CD1c-positive myeloid dendritic cell (primary cell): ENCODE results near the gene HPGDS.
"Not testable (repeated sequence)": the region's sequence is repeated elsewhere in the genome, so short reads cannot be mapped to it uniquely, and the experiment has no call there.

Experiments used
- DNase-seq: peaks from one replicate; pipeline ENCODE4 v3.0.0-alpha.2; 2016; ENCODE audit errors: extremely low spot score

Gene HPGDS

DNA sequence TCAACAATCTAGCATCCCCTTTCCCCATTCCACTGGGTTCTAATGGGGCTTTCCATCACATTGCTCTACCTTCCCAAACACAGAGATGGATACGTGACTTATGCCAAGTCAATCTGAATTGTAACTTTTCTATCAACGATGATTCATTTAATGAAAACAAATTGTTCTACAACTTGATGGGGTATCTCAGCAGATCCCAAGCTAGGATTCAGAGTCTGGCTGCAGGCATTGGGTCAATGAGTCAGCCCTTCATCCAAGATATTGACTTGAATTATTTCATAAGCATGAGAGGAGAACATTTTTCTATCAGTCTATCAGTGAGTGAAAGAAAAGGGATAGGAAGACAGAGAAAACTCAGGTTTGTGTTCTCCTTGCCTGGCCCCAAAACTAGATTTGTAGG is 15.0 kb upstream of the HPGDS start:
- no peak for DNase-seq

DNA sequence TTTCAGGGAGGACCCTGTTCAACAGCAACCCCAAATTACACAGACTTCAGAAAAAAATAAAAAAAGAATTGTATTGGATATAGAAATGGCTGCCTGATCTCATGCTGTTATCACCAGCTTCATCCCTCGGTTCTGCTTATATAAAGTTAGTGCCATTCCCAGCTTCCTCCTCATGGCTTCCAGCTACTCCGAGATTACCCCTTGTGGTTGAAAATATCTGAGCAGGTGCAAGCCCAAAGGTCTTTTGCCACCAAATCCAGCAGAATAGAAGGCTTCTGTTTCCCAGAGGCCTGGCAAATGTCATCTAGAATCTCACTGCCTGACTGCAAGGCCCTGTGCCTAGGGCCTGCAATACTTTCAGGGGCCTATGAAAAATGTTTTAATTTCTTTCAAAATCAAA is 13.8 kb upstream of the HPGDS start:
- DNase-seq = no peak

DNA sequence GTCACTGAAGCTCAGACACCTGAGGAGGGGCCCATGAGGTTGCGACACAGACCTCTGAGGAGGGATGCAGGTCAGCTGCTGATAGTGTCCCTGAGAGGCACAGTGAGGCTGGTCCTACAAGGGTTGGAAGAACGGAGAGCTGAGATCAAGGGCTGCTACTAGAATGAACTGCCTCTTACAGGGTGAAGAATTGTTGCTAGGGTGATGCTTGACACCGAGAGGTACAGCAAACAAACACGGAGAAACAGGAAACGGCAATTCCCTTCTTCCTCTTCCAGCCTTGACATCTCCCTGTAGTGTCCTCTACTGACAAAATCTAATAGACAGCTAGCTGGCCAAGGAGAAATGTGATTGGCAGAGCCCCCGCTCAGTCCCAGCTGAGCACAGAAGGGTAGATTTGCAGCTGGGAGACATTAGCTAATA is 11.8 kb upstream of the HPGDS start:
- peak; percentile 34 for DNase-seq

DNA sequence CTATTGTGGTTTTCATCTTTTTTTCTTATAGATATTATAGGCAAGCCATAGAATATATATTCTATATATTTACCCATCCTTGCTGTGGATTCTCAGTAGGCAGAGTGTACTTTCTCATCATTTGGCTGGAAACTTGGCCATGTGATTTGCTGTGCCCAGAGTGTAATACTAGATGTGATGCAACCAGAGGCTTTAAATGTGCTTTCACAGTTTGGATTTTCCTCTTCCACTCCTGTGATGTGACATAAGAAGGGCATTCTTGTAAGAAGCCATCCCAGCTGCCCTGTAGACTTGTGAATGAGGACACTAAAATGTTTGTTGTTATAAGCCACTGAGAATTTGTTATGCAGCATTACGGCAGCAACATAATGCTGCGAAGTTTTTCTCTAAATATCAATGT is 10.4 kb upstream of the HPGDS start:
- DNase-seq = no peak

DNA sequence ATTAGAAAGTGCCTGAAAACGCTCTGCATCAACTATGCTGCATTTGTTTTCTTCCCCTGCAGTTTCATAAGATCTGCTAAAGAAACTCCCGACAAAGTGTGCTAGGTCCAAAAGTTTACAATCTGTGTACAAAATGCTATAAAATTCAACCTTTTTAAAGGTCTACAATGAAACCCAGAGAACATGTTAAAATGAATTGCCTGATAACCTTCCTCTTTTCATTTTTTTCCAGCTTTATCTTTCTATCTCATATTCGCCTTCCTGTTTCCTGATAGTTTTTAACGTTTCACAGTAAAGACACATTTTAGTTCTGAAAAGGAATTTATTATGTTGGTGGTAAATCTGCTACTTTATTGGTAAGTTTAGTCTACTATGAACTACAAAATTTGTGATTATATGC is 9.5 kb upstream of the HPGDS start:
- no peak for DNase-seq

DNA sequence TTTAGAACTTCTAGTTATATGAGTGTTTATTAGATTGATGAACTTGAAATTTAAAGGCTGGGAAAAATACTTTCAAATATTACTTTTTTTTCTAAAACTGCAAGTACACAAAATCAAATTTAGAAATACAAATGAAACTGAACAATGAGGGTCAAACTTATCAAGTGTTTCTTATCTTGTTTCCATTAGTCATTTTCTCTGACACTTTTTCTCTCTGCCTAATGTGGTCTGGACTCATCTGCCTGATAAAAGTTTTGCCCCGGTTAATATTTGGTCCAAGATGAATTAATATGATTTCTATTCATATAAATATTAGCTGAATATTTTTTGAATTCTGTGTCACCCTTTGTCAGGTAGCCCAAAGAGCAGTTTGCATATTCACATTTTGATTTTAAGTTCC is 8.7 kb upstream of the HPGDS start:
- DNase-seq = no peak

DNA sequence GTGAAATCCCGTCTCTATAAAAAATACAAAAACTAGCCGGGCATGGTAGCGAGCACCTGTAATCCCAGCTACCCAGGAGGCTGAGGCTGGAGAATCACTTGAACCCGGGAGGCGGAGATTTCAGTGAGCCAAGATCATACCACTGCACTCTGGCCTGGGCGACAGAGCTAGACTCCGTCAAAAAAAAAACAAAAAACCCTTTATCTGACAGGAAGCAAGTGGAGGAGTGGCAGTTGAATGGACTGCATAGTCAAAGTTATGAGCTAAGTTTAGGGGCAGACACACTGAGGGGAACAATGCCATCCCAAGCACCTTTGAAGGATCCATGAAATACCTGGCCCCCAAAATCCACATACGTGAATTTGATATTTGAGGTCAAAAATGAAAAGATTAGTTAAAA is 7.5 kb upstream of the HPGDS start:
- DNase-seq = no peak

DNA sequence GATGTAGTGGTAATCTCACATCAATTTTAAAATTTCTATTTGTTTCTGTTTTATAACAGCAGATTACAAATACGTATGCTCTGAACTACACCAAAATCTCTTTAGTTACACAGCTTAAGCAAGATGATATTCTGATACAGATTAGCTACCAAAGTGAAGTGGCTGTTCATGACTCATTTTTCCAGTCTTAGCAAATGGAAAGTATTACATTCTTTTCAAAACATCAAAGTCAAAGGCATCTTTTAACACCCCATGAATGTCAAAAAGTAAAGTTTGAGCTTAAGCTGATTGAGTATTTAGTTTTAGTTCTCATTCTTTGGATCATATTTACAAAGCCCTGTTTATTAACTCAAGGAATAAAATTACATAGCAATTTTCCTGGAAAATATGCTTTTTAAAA is 6.6 kb upstream of the HPGDS start:
- DNase-seq = no peak

DNA sequence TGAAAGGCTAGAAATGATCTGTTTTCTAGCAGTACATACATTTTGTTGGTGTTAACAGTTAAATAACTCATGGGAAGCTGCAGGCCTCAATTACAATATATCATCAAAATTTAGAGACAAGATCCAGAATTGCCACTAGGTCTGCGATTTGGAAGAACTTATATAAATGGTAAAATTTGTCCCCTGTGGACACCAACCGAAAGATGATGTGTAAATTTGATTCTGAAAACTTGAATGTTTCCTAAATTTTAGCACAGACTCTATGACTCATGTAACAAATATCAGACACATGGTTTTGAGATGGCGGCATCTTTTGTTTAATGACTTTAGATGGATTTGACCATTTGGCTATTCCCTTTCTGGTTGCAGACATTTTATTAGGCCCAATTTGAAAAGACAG is 6.0 kb upstream of the HPGDS start:
- no peak for DNase-seq

DNA sequence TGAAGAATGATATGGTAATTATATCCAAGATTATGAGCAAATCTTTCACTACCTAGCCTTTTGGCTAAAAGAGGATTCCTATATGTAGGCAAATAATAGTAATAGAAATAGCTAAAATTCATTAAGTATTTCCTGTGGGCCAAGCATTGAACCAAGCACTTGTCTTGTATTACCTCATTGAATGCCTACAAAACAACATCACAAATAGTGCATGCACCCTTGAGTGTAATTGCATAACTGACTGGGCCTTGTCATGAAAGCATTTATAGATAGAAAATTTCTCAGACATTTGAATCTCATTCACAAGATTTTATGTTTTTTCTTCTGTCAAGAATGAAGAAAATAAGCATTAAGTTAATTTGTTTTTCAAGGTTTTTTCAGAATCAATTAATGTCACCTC is 3.9 kb upstream of the HPGDS start:
- DNase-seq = no peak

DNA sequence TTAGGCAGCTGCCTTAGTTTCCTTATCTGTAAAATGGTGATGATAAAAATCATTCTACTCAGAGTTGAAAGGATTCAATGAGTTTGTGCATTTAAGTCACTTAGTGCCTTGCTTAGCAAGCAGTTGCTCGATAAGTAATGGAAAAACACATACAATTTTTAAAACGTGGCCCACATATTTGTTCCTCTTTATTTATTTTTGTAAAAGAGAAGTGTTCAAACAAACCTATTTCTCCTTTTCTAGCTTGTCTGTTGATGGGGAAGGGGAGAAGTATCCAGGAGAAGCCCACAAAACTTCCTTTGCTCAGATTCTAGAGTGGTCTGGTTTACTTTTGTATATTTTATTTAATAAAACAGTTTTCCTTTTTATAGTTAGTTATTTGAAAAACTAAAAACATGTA is 3.3 kb upstream of the HPGDS start:
- DNase-seq = peak; percentile 73

DNA sequence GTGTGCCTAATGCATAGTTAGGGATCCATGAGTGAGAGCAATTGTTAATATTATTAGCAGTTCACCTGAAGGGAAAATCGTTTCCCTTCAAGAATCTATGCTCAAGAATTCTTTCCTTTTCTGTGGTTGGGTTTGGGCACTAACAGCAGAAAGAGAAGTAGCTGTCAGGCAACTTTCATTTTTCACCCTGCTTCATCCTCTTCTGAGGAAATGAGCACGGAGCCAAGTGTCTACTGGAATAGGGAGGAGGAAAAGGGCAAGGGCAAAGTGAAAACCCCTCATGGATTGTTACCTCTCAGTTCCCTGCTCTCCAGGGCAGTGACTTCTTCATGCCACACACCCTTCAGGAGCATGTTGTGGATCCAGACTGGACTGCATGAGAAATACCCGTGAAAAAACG is 2.6 kb upstream of the HPGDS start:
- DNase-seq = peak; percentile 72

DNA sequence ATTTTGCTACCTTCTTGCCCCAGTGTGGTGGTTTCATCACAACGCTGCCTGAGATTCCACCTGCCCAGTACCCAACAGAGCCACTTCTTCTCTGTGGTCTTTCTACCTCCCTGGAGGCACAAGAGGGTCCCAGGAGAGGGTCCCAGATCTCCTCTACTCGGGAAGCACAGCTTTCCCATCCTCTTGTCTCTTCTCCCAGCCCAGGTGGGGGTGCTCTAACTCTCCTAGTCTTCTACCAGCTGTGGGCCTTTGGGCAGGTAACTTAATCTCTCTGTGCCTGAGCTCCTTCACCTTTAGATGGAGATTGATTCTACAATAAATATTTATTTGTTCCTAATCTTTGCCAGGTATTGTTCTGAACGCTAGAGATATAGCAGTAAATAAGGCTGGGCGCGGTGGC is 1.8 kb upstream of the HPGDS start:
- DNase-seq = no peak

DNA sequence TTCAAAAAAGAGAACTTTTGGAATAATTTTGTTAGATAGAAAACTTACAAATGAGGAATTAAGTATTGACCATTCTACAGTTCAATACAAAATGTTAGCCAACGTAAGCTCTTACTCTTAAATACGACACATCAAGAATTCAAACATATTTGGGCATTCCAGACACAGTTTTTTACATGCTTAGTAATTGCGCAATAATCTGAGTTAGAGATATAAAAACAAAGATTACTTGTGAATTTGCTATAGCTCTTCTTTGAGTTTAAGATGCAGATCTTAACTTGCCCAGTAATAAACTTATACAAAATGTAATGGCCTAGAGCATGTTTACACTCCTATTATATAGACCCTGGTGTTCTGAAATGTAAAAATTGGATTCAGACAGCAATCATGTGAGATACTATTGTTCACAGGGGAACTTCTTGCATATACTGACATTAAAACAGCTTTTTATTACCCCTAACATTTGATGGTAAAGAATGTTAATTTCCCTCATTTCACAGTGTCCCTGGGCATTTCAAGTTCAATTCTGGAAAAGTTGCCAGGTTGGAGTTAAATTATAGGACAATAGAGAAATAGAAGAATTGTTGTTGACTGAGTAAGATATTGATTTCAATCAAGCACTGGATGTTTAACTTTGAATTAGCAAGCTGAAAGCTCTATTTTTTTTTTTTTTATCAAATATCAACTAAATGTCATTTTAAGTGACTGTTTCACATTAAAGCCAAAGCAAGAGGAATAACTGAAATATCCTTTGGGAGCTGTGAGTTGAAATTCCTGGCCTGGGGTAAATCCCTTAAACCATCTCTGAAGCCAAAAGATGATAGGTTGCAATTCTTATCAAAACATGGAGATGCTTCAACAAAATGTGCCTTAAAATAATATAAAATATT is 910 bp downstream of the HPGDS start:
- no peak for DNase-seq

DNA sequence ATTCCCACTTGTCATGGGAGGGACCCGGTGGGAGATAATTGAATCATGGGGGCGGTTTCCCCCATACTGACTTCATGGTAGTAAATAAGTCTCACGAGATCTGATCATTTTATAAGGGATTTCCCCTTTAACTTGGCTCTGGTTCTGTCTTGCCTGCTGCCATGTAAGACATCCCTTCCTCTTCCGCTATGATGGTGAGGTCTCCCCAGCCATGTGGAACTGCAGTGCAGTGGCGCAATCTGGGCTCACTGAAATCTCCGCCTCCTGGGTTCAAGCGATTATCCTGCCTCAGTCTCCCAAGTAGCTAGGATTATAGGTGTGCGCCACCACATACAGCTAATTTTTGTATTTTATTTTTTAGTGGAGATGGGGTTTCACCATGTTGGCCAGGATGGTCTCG is 2.9 kb downstream of the HPGDS start:
- DNase-seq = peak; percentile 35

DNA sequence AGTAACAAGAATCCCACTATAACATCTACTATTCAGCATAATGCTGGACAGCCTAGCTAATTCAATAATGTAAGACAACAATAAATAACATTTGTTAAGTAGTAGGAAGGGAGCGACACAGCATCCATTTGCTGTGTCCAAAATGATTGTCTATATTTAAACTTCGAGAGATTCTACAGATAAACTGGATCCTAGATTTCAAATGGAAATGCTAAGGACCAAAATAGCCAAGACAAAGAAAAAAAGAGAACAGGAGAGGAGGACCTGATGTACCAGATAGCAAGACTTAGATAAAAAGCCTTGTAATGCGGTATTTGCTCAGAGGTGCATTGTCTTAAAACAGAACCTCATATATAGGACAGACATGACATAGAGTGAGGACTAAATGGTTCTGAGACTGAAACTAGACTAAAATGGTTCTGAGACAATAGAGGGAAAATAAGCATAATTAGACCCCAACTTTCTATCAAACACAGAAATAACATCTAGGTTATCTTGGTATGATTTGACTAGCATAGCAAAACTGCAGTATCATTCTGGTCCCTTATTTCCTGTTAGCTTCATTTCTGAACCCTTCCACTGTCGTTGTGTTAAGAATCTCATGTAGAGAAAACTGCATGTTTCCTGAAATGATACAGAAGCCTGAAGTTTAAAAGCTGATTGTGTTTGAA is 3.8 kb downstream of the HPGDS start:
- DNase-seq = no peak

DNA sequence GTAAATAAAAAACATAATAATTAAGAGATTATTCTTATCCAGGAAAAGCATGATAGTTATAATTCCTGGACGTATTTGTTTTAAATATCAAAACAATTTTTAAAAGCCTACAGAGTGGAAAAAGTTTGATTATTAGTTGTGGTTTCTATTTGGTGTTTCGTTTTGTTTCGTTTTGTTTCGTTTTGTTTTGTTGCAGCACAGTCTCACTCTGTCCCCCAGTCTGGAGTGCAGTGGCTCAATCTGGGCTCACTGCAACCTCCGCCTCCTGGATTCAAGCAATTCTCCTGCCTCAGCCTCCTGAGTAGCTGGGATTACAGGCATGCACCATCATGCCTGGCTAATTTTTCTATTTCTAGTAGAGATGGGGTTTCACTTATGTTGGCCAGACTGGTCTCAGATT is 5.8 kb downstream of the HPGDS start:
- DNase-seq = not testable (repeated sequence)

DNA sequence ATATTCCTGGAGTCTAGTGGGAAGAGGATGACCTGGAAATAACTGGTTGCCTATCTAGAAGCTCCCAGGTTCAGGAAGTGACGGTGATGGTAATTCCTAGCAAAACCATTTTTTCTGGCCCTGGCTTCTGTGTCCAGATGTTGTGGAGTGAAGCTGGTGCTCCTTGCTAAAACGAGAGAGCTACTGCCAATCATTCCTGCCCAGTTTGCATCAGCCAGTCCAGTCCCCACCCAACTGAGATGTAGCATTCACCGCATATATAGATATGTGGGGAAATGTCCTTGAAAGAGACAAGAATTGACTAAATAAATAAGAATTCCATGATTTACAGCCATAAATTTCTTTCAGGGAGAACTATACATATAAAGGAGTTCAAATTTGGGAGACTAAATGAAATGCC is 6.3 kb downstream of the HPGDS start:
- no peak for DNase-seq

DNA sequence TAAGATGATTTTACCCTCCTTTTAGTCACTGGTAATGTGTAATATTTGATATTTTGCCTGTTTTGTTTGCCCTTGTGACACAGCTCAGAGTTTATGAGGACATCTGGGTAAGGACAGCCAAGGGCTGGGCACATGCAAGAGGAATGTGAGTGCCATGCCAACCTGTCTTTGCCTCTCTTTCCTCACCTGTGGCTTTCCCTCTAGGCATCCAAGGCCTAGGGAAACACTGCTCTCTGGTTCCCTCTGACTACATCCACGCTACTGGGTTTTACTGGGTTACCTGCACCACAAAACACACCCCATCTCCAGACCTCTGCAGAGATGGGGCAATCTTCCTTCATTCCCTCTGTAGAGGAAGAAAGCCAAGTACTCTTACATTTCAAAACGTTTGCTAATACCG is 7.7 kb downstream of the HPGDS start:
- no peak for DNase-seq

DNA sequence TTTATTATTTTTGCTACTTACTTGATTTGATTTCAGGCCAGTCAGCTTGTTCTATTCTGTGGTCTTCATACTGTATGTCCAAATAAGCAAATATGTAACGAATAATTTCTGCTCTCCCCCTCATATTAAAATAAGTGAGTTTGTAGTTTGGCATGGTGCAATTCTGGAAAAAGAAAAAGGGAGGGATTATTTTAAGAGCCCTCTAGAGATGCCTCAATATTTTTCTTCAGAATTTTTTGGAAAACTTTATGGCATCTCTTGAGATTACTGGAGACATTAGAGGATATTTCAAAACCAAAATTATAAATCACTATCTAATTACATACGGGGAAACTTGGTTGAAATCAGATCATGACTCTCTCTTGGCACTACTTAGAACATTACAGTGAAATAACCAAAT is 8.2 kb downstream of the HPGDS start:
- no peak for DNase-seq

DNA sequence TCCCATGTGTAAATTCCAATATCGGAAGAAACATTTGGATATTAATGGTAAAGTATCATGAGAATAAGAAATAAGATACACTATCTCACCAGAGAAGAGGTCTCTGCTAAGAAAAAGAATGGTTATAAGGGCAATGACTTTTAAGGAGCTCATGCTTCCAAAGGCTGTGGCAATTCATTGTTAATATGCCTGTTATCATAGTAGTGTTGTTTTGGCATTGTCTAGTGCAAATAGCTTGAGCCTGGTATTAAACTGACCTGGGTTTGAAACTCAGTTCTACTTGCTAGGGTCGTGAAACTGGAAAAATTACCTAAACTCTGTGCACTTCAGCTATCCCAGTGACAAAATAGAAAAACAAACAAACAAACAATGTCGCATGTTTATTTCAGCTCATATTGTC is 8.8 kb downstream of the HPGDS start:
- DNase-seq = no peak

DNA sequence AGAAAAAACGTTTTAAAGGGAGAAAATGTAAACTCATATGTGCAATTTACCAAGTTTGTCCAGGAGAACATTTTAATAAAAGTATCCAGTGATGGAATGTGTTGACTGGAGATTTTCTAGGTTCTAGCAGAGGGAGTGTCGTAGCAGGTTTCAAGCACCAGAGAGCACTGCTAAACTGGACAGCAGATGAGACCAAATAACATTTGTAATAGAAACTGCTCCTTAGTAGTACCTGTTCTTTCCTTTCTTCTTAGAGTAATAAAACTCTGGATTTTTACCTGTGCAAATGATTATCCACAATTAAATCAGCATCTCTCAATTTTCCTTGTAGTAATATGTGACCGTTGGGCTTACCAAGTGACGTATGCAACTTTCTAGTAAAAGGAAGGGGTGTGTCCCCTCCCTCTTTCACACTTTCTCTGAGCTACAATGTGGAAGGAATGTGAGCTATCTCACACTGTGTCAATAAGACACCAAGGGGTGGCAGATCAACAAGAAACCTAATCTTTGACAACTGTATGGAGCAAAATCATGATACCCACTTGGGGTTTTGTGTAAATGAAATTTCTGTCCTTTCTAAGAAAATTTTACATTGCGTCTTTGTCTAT is 9.5 kb downstream of the HPGDS start:
- DNase-seq = peak; percentile 20

DNA sequence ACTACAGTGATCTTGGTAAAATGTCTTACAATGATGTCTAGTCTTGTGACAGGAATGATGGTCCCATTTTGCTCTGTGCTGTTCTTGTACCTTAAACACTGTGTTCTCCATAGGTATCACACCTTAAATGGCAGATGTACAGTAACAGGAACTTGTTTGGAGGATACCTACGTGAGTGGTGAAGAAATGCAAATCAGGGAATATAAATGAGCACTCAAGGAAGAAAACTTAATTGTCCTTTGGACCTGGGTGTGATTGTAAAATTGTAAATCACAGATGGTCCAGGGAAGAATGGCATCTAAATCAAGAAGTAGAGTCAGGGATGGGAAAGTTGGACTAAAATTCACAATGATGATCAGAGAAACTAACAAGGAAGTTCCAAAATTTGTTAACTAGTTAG is 12.7 kb downstream of the HPGDS start:
- DNase-seq = no peak
